ENCODE measurements around the gene STX4. TPM values are rescaled to one million over a fixed set of nuclear protein-coding genes. Genes with fewer than 3 reads are reported as not detected.

Gene STX4
- total RNA-seq, 1 experiment from 2014 or later, result 32.3 TPM

DNA sequence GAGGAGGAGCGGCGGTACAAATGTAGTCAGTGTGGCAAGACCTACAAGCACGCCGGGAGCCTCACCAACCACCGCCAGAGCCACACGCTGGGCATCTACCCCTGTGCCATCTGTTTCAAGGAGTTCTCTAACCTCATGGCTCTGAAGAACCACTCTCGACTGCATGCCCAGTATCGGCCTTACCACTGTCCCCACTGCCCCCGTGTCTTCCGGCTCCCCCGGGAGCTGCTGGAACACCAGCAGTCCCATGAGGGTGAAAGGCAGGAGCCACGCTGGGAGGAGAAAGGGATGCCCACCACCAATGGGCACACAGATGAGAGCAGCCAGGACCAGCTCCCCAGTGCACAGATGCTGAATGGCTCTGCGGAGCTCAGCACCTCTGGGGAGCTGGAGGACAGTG, 43.7 kb downstream of the STX4 start:
- H2BK5ac ChIP-seq (ENCODE audit: insufficient read length, low read length), result no peak overlapping the region
- no peaks in the 10 kb centered on the region for H3K9me3 ChIP-seq (ENCODE audit: control insufficient read depth, low read depth, low read length)
- no peak overlapping the region for H3K9ac ChIP-seq (ENCODE audit: extremely low read depth, insufficient read length, low read length)
- no peak overlapping the region for H2AFZ ChIP-seq (ENCODE audit: low read length)
- Mint-ChIP-seq H3K36me3 (ENCODE audit: insufficient read depth in 1 of 3, low read depth in 3 of 3) (peaks cover 27 to 51% (median 49%) of the 10 kb centered on the region in 3 experiments; a peak in 6 of 7 replicates), H3K4me3 (no peak overlapping the region; a peak in 1 of 5 replicates), H3K27ac (no peak overlapping the region), H3K9me3 (no peaks in the 10 kb centered on the region; a peak in 1 of 5 replicates), H3K4me1 (peaks cover 11 to 15% of the 10 kb centered on the region in 2 experiments), H3K27me3 (ENCODE audit: low read depth) (no peaks in the 10 kb centered on the region)
- no CpG with 5 or more reads among the region's 13 CpGs for WGBS (ENCODE audit: extremely low coverage, insufficient read length, low lambda C conversion rate)
- no peak overlapping the region for H2BK12ac ChIP-seq (ENCODE audit: insufficient read length, low read depth, low read length)
- no peak overlapping the region for H2BK120ac ChIP-seq (ENCODE audit: low read depth, low read length, poor library complexity, severe bottlenecking)
- H3K4me1 ChIP-seq (ENCODE audit: insufficient read depth, low read length), result no peaks in the 10 kb centered on the region
- H2AK5ac ChIP-seq (ENCODE audit: insufficient read length, low read length), result no peak overlapping the region
- H4K91ac ChIP-seq (ENCODE audit: insufficient read length, low read depth, low read length), result no peak overlapping the region
- H3K23me2 ChIP-seq (ENCODE audit: insufficient read length, low read depth, low read length, poor library complexity, severe bottlenecking), result peaks cover 7% of the 10 kb centered on the region
- no peak overlapping the region for H3K4me2 ChIP-seq (ENCODE audit: insufficient read depth, insufficient read length, low read length)
- no peaks in the 10 kb centered on the region for H3K27me3 ChIP-seq (ENCODE audit: insufficient read depth, low read length)
- no peak overlapping the region for H3K4ac ChIP-seq (ENCODE audit: low read depth, low read length)
- H3K27ac ChIP-seq (ENCODE audit: insufficient read length, low read depth, low read length), result no peak overlapping the region
- TF ChIP-seq, protein P1, sequence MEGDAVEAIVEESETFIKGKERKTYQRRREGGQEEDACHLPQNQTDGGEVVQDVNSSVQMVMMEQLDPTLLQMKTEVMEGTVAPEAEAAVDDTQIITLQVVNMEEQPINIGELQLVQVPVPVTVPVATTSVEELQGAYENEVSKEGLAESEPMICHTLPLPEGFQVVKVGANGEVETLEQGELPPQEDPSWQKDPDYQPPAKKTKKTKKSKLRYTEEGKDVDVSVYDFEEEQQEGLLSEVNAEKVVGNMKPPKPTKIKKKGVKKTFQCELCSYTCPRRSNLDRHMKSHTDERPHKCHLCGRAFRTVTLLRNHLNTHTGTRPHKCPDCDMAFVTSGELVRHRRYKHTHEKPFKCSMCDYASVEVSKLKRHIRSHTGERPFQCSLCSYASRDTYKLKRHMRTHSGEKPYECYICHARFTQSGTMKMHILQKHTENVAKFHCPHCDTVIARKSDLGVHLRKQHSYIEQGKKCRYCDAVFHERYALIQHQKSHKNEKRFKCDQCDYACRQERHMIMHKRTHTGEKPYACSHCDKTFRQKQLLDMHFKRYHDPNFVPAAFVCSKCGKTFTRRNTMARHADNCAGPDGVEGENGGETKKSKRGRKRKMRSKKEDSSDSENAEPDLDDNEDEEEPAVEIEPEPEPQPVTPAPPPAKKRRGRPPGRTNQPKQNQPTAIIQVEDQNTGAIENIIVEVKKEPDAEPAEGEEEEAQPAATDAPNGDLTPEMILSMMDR (conservative IDR thresholded peaks at IDR 0.05), result no peak
- H3T11ph ChIP-seq (ENCODE audit: low read length), result no peak overlapping the region
- no peak overlapping the region for H3K56ac ChIP-seq (ENCODE audit: insufficient read length, low read depth, low read length)
- peak; percentile 14 for DNase-seq
- H3K23ac ChIP-seq (ENCODE audit: insufficient read length, low read depth, low read length), result no peak overlapping the region
- H3K79me2 ChIP-seq (ENCODE audit: insufficient read depth, low read length), result peaks cover 12% of the 10 kb centered on the region; the same call in 1 of the 2 replicates
- H2BK20ac ChIP-seq (ENCODE audit: low read depth, low read length, poor library complexity, severe bottlenecking), result no peak overlapping the region
- H3K18ac ChIP-seq (ENCODE audit: insufficient read length, low read depth, low read length), result no peak overlapping the region
- no peak overlapping the region for H3K14ac ChIP-seq (ENCODE audit: insufficient read depth, low read length)
- no peak overlapping the region for H4K5ac ChIP-seq (ENCODE audit: insufficient read length, low read depth, low read length)
- peaks cover 6% of the 10 kb centered on the region for H3K79me1 ChIP-seq (ENCODE audit: insufficient read depth, low read depth, low read length, poor library complexity, severe bottlenecking)
- no peak overlapping the region for H4K8ac ChIP-seq (replicated peaks; ENCODE audit: insufficient read length, low read depth, low read length)
- H4K20me1 ChIP-seq (ENCODE audit: control insufficient read depth, insufficient read depth, insufficient read length), result peaks cover 4% of the 10 kb centered on the region
- no peak overlapping the region for H2BK15ac ChIP-seq (ENCODE audit: low read depth, low read length)
